ENCODE measurements around the gene CNMD. TPM values are rescaled to one million over a fixed set of nuclear protein-coding genes. Genes with fewer than 3 reads are reported as not detected.

Gene CNMD
- total RNA-seq, 1 experiment from 2014 or later, result 2.6 TPM

GRCh38 chr13:52783943-52784342 lies 44.3 kb upstream of the CNMD start:
- POLR2A ChIA-PET (ENCODE audit: low non-redundant PET), result no interaction called here
- no peak overlapping the region for H3K27ac ChIP-seq (ENCODE audit: low read depth, low read length, poor library complexity, severe bottlenecking)
- no peaks in the 10 kb centered on the region for H3K36me3 ChIP-seq (ENCODE audit: insufficient read depth, low read length, poor library complexity, severe bottlenecking)
- TF ChIP-seq EZH2 (IDR thresholded peaks at IDR 0.05; ENCODE audit: borderline replicate concordance, low read depth, low read length, poor library complexity, severe bottlenecking), result no peak
- TF ChIP-seq CTCF (conservative IDR thresholded peaks at IDR 0.05; ENCODE audit: low read depth, low read length), result no peak
- intact Hi-C loops (cut with micrococcal nuclease; ENCODE audit: unreplicated experiment), result no loop called here
- no peaks in the 10 kb centered on the region for H3K9me3 ChIP-seq (ENCODE audit: low read depth, low read length, poor library complexity, severe bottlenecking)
- DNase-seq (ENCODE audit: low spot score), result no peak
- no peaks in the 10 kb centered on the region for H3K27me3 ChIP-seq (replicated peaks; ENCODE audit: insufficient read depth, low read depth, low read length, poor library complexity)
- H3K4me1 ChIP-seq (ENCODE audit: insufficient read depth, low read length, poor library complexity, severe bottlenecking), result no peaks in the 10 kb centered on the region
- CTCF ChIA-PET, result no interaction called here
- H3K4me3 ChIP-seq (ENCODE audit: low read depth, low read length, poor library complexity, severe bottlenecking), result no peak overlapping the region
- BruUV-seq (replicated peaks), result no TSS peak

GRCh38 chr13:52782471-52783448 lies 43.1 kb upstream of the CNMD start:
- no TSS peak for BruUV-seq (replicated peaks)
- Histone ChIP-seq H3K27ac (ENCODE audit: low read depth, low read length, poor library complexity, severe bottlenecking) (no peak overlapping the region), H3K36me3 (ENCODE audit: insufficient read depth, low read length, poor library complexity, severe bottlenecking) (no peaks in the 10 kb centered on the region), H3K9me3 (ENCODE audit: low read depth, low read length, poor library complexity, severe bottlenecking) (no peaks in the 10 kb centered on the region), H3K4me1 (ENCODE audit: insufficient read depth, low read length, poor library complexity, severe bottlenecking) (no peaks in the 10 kb centered on the region), H3K4me3 (ENCODE audit: low read depth, low read length, poor library complexity, severe bottlenecking) (no peak overlapping the region), H3K27me3 (replicated peaks; ENCODE audit: insufficient read depth, low read depth, low read length, poor library complexity) (no peaks in the 10 kb centered on the region)
- no peak for TF ChIP-seq CTCF (conservative IDR thresholded peaks at IDR 0.05; ENCODE audit: low read depth, low read length)
- no peak for TF ChIP-seq EZH2 (IDR thresholded peaks at IDR 0.05; ENCODE audit: borderline replicate concordance, low read depth, low read length, poor library complexity, severe bottlenecking)
- ChIA-PET CTCF (no interaction called here), POLR2A (ENCODE audit: low non-redundant PET) (no interaction called here)
- no peak for DNase-seq (ENCODE audit: low spot score)
- intact Hi-C loops (cut with micrococcal nuclease; ENCODE audit: unreplicated experiment), result no loop called here

GRCh38 chr13:52780611-52781010 lies 41.0 kb upstream of the CNMD start:
- TF ChIP-seq CTCF (conservative IDR thresholded peaks at IDR 0.05; ENCODE audit: low read depth, low read length) (no peak), EZH2 (IDR thresholded peaks at IDR 0.05; ENCODE audit: borderline replicate concordance, low read depth, low read length, poor library complexity, severe bottlenecking) (no peak)
- no TSS peak for BruUV-seq (replicated peaks)
- CTCF ChIA-PET, result no interaction called here
- Histone ChIP-seq H3K27ac (ENCODE audit: low read depth, low read length, poor library complexity, severe bottlenecking) (no peak overlapping the region), H3K27me3 (replicated peaks; ENCODE audit: insufficient read depth, low read depth, low read length, poor library complexity) (no peaks in the 10 kb centered on the region), H3K4me3 (ENCODE audit: low read depth, low read length, poor library complexity, severe bottlenecking) (no peak overlapping the region), H3K9me3 (ENCODE audit: low read depth, low read length, poor library complexity, severe bottlenecking) (no peaks in the 10 kb centered on the region), H3K4me1 (ENCODE audit: insufficient read depth, low read length, poor library complexity, severe bottlenecking) (no peaks in the 10 kb centered on the region), H3K36me3 (ENCODE audit: insufficient read depth, low read length, poor library complexity, severe bottlenecking) (no peaks in the 10 kb centered on the region)
- no peak for DNase-seq (ENCODE audit: low spot score)
- intact Hi-C loops (cut with micrococcal nuclease; ENCODE audit: unreplicated experiment), result no loop called here
- POLR2A ChIA-PET (ENCODE audit: low non-redundant PET), result no interaction called here
